Central memory CD8-positive, alpha-beta T cell (primary cell): ENCODE results near the gene ERC2.

Experiments used
- ATAC-seq: fragments of 150-1000 bp; cut with Tn5 transposase; replicated peaks from 2 replicates; pipeline ENCODE4 v1.10.0; 2022; ENCODE audit warnings: mild to moderate bottlenecking, moderate FRiP score, moderate number of reproducible peaks; ENCODE audit not compliant: poor library complexity, severe bottlenecking; ENCODE audit errors: extremely low read depth
- DNase-seq, 2 donors: peaks; one replicate each; pipeline ENCODE4 v3.0.0; 2021; ENCODE audit warnings: low spot score in 2 of 2
- H3K27ac Mint-ChIP-seq: one replicate; pipeline ENCODE4 v1.8.0; 2022; ENCODE audit warnings: low read depth, mild to moderate bottlenecking, moderate library complexity, mixed read lengths
- H3K27me3 Mint-ChIP-seq: one replicate; pipeline ENCODE4 v1.8.0; 2022; ENCODE audit warnings: mixed read lengths
- H3K36me3 Mint-ChIP-seq: one replicate; pipeline ENCODE4 v1.8.0; 2022; ENCODE audit warnings: mild to moderate bottlenecking, moderate library complexity, mixed read lengths; ENCODE audit not compliant: insufficient read depth
- H3K4me1 Mint-ChIP-seq: one replicate; pipeline ENCODE4 v1.8.0; 2022; ENCODE audit warnings: mixed read lengths
- H3K4me3 Mint-ChIP-seq: one replicate; pipeline ENCODE4 v1.8.0; 2022; ENCODE audit warnings: mild to moderate bottlenecking, moderate library complexity, mixed read lengths
- H3K9me3 Mint-ChIP-seq: one replicate; pipeline ENCODE4 v1.8.0; 2022; ENCODE audit warnings: mixed read lengths

The ERC2 gene

GRCh38 chr3:55629432-55629831, 838.8 kb downstream of the ERC2 start:
- no peak overlapping the region for H3K4me3 Mint-ChIP-seq
- no peak for ATAC-seq
- H3K27ac Mint-ChIP-seq, result no peak overlapping the region
- no peaks in the 10 kb centered on the region for H3K27me3 Mint-ChIP-seq
- H3K36me3 Mint-ChIP-seq, result no peaks in the 10 kb centered on the region
- no peaks in the 10 kb centered on the region for H3K4me1 Mint-ChIP-seq
- no peak for DNase-seq
- peaks cover 7% of the 10 kb centered on the region for H3K9me3 Mint-ChIP-seq

DNA sequence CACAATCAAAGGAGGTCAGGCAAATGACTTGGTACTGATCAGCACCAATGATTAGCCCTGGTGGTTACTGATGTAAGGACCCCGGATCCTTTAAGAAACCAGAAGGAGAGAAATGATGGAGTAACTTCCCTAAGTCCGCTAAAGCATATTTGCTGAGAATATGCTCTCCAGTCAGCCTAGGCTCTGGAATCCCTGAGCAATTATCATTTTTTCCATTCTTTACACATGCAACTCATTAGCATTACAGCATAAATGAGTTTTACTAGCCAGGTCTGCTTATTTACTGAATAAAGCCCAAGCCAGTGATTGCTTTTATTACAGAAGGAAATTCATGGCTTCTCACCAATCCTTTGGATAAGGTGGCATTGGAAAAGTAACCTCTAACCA, 842.0 kb downstream of the ERC2 start:
- peaks cover 7% of the 10 kb centered on the region for H3K9me3 Mint-ChIP-seq
- H3K27me3 Mint-ChIP-seq, result no peaks in the 10 kb centered on the region
- H3K4me1 Mint-ChIP-seq, result no peaks in the 10 kb centered on the region
- ATAC-seq, result no peak
- H3K27ac Mint-ChIP-seq, result no peak overlapping the region
- no peak for DNase-seq
- H3K4me3 Mint-ChIP-seq, result no peak overlapping the region
- no peaks in the 10 kb centered on the region for H3K36me3 Mint-ChIP-seq

- DNase-seq, result no peak
Measured at GRCh38 chr3:55624238-55624637, 844.0 kb downstream of the ERC2 start.

DNA sequence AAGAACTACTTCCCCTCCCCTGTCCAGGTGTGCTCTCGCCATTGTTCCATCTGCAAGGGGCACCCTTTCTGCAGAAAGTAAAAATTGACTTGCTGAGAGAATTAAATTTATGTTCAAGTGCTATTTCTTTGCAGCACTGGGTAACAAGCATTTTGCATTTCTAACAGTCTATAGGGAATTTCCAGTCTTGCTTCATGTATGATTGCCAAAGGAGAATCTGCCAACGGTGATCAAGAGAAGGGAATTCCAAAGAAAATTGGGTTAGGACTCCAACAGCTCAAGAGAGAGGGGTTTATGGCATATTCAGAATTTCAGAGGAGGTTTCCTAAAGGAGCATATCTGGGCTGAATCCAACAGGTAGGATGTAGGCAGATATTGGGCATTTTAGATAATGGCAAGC, 844.5 kb downstream of the ERC2 start:
- DNase-seq, result no peak
- ATAC-seq, result no peak
- H3K9me3 Mint-ChIP-seq, result peaks cover 6% of the 10 kb centered on the region
- no peaks in the 10 kb centered on the region for H3K36me3 Mint-ChIP-seq
- no peak overlapping the region for H3K4me3 Mint-ChIP-seq
- no peak overlapping the region for H3K27ac Mint-ChIP-seq
- no peaks in the 10 kb centered on the region for H3K4me1 Mint-ChIP-seq
- H3K27me3 Mint-ChIP-seq, result no peaks in the 10 kb centered on the region

More at GRCh38 chr3:55624238-55624637, 844.0 kb downstream of the ERC2 start:
- no peaks in the 10 kb centered on the region for H3K27me3 Mint-ChIP-seq
- ATAC-seq, result no peak
- H3K27ac Mint-ChIP-seq, result peak overlapping the region; percentile 16
- peaks cover 7% of the 10 kb centered on the region for H3K9me3 Mint-ChIP-seq
- H3K36me3 Mint-ChIP-seq, result no peaks in the 10 kb centered on the region
- no peak overlapping the region for H3K4me3 Mint-ChIP-seq
- no peaks in the 10 kb centered on the region for H3K4me1 Mint-ChIP-seq

DNA sequence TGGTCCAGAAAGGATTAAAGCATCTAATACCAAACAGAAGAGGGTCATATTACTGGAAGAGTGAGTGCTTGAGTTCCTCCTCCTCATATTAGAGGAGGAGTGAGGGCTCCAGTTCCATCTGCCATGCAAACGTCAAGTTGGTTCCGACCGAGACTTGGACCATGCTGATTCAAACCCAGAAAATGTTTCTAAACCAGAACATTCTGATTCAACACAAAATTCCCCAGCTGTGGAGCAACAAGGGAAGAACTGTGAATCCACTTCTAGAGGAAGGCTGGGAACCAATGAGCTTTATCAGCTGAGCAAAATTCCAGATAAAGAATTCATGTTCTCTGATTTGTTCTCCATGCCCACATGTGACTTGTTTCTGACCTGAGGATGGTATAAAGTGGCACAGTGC, 845.5 kb downstream of the ERC2 start:
- H3K36me3 Mint-ChIP-seq, result no peaks in the 10 kb centered on the region
- no peak overlapping the region for H3K27ac Mint-ChIP-seq
- ATAC-seq (no peak), DNase-seq (no peak)
- no peaks in the 10 kb centered on the region for H3K27me3 Mint-ChIP-seq
- no peaks in the 10 kb centered on the region for H3K4me1 Mint-ChIP-seq
- no peaks in the 10 kb centered on the region for H3K9me3 Mint-ChIP-seq
- H3K4me3 Mint-ChIP-seq, result no peak overlapping the region

DNA sequence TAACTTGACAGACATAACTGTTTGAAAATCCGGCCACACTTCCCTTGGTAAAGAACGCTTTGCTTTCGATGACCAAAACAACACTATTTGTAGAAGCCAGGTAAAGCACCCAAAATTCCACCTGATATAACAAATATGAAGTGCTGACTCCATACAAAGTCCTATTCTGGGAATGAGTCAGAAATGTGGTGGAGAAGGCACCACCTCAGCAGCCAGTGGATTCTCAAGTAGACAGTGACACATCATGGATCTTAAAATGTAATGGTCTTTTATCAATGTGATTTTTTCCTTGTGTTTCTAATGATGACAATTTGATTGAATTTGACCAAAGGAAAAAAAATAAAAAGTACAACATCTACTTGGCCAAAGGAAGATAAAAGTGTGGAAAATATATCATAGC, 846.2 kb downstream of the ERC2 start:
- H3K27ac Mint-ChIP-seq, result no peak overlapping the region
- no peak overlapping the region for H3K4me3 Mint-ChIP-seq
- no peak for ATAC-seq
- DNase-seq, result no peak
- no peaks in the 10 kb centered on the region for H3K9me3 Mint-ChIP-seq
- no peaks in the 10 kb centered on the region for H3K4me1 Mint-ChIP-seq
- no peaks in the 10 kb centered on the region for H3K36me3 Mint-ChIP-seq
- H3K27me3 Mint-ChIP-seq, result no peaks in the 10 kb centered on the region

DNA sequence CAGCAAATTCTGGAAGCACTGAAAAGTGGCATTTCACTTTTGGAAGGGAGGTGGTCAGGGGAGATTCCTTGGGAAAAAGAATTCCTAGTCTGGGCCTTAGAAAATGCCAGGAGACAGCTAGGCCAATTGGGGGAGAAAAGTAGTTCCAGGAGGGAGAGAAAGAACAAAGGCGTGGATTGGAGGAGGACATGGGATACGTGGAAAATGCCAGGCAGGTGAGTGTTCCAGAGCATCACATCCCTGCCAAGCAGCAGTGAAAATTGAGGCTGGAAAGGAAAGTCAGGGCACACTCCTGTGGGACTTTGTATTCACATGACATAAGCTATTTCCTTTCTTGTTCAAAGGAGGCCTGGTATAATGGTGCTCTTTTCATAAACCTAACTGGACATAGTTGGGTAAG, 846.6 kb downstream of the ERC2 start:
- H3K4me1 Mint-ChIP-seq, result no peaks in the 10 kb centered on the region

DNA sequence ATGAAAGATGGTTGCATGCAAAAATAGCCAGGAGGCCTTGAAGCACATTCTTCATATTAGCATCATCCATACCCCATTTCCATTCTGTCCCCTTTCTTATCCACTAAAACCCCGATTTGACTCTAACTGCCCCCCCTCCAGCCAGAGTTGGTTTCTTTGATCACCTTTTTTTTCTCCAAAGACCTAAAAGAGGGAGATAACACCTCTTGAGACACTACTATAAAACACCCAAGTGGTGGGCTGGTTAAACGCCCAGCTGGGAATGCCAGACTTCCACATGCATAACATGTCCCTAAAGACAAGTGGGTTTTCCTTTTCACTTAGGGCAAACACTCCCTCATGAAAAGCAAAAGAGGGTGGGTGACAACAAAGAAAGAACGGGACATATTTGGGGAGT, 847.2 kb downstream of the ERC2 start:
- H3K9me3 Mint-ChIP-seq, result no peaks in the 10 kb centered on the region
- DNase-seq (no peak), ATAC-seq (no peak)
- H3K4me1 Mint-ChIP-seq, result no peaks in the 10 kb centered on the region
- H3K36me3 Mint-ChIP-seq, result no peaks in the 10 kb centered on the region
- H3K27ac Mint-ChIP-seq, result no peak overlapping the region
- no peaks in the 10 kb centered on the region for H3K27me3 Mint-ChIP-seq
- H3K4me3 Mint-ChIP-seq, result no peak overlapping the region

More for the DNA sequence above, 846.6 kb downstream of the ERC2 start:
- no peak for ATAC-seq
- DNase-seq, result no peak
- Mint-ChIP-seq H3K27ac (no peak overlapping the region), H3K9me3 (no peaks in the 10 kb centered on the region), H3K27me3 (no peaks in the 10 kb centered on the region), H3K36me3 (no peaks in the 10 kb centered on the region), H3K4me3 (no peak overlapping the region)

- Mint-ChIP-seq H3K36me3 (no peaks in the 10 kb centered on the region), H3K27me3 (no peaks in the 10 kb centered on the region), H3K4me3 (no peak overlapping the region), H3K9me3 (no peaks in the 10 kb centered on the region), H3K4me1 (no peaks in the 10 kb centered on the region), H3K27ac (no peak overlapping the region)
- DNase-seq (no peak), ATAC-seq (no peak)
Measured at GRCh38 chr3:55620351-55621025, 847.8 kb downstream of the ERC2 start.

GRCh38 chr3:55619046-55619808, 849.0 kb downstream of the ERC2 start:
- ATAC-seq (no peak), DNase-seq (no peak)
- H3K9me3 Mint-ChIP-seq, result no peaks in the 10 kb centered on the region

GRCh38 chr3:55617385-55617784, 850.9 kb downstream of the ERC2 start:
- no peak for ATAC-seq
- no peak overlapping the region for H3K4me3 Mint-ChIP-seq
- H3K27me3 Mint-ChIP-seq, result no peaks in the 10 kb centered on the region
- no peak overlapping the region for H3K27ac Mint-ChIP-seq
- H3K36me3 Mint-ChIP-seq, result no peaks in the 10 kb centered on the region
- H3K4me1 Mint-ChIP-seq, result no peaks in the 10 kb centered on the region
- no peaks in the 10 kb centered on the region for H3K9me3 Mint-ChIP-seq
- DNase-seq, result no peak

More at GRCh38 chr3:55619046-55619808, 849.0 kb downstream of the ERC2 start:
- H3K4me1 Mint-ChIP-seq, result no peaks in the 10 kb centered on the region
- H3K36me3 Mint-ChIP-seq, result no peaks in the 10 kb centered on the region
- no peak overlapping the region for H3K4me3 Mint-ChIP-seq
- H3K27ac Mint-ChIP-seq, result no peak overlapping the region
- H3K27me3 Mint-ChIP-seq, result no peaks in the 10 kb centered on the region

DNA sequence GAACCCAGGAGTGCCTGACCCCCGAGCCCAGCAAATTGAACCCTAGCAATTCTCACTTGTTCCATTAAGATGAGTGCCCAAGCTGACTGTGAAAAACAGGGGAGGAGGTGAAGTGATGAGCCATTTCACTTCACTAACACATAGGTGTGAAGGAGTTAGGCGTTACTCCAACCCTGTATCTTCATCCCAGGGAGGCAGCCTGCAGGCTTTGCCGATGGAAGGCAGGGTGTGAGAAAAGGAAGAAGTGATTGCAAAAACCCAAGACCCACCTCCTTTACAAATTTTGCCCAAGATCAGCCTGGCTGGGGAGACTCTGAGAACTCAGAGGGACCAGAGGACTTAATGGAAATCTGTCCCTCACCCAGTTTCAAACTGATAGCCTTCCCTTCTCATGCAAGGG, 851.5 kb downstream of the ERC2 start:
- Mint-ChIP-seq H3K4me1 (no peaks in the 10 kb centered on the region), H3K36me3 (no peaks in the 10 kb centered on the region), H3K4me3 (no peak overlapping the region), H3K9me3 (no peaks in the 10 kb centered on the region), H3K27me3 (no peaks in the 10 kb centered on the region), H3K27ac (no peak overlapping the region)
- DNase-seq (no peak), ATAC-seq (no peak)

DNA sequence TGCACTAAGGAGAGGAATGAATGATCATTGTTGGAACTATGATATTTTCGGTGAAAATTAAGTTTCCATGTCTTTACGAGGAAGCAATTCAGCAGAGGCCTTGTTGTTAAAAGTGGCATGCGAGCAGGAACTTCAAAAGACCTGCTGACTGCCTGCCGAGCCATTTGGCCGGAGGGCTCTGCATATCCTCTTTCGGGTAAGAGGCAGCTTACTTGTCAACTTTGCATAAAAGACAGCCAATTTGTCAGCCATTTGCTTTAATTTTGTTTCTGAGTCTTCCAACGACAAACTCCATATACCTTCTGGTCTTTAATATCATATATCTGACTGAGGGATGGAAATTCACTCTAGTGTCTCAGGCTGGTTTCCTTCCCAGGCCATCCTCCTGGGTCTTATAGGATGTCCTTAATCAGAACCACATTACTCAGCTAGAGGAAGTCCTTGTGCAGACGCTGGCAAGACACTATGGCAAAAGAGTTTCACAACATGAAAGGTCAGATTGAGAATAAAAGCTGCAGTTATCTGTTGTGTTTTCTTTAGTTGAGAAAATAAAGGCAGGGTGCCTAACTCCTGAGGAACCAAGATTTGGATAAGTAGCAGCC, 852.5 kb downstream of the ERC2 start:
- Mint-ChIP-seq H3K27me3 (no peaks in the 10 kb centered on the region), H3K4me3 (no peak overlapping the region), H3K27ac (no peak overlapping the region), H3K9me3 (no peaks in the 10 kb centered on the region), H3K4me1 (no peaks in the 10 kb centered on the region), H3K36me3 (no peaks in the 10 kb centered on the region)
- ATAC-seq, result no peak
- no peak for DNase-seq
